VCaP (cell line): Measurements from ENCODE around the gene DNAJC30.

Experiments used
- H3K27ac ChIP-seq: fragments of 450-650 bp; 2 replicates; pipeline ENCODE4 v1.5.1; 2017
- CTCF ChIP-seq: fragments of 450-650 bp; conservative IDR thresholded peaks from 2 replicates; pipeline ENCODE4 v1.5.1; 2017; ENCODE audit warnings: mild to moderate bottlenecking, moderate library complexity

DNAJC30 gene

DNA sequence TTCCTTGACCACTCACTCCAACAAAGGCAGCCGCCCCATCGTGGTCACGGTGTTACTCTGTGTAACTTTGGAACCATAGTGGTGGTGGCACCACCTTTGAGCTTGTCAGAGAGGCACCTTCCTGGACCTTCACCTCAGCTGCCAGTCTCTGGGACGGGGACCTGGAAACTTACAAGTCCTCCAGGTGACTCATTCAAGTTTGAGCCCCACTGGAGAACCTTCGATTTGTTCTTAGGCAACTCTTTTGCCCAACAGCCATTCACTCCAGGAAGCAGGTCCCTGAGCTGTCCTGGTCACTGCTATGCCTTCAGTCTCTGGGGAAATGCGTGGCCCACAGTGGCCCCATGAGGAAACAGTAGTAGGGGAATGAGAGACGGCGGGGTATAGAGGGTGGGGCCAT lies 19.0 kb upstream of the DNAJC30 start:
- no peak overlapping the region for H3K27ac ChIP-seq
- no peak for TF ChIP-seq CTCF

DNA sequence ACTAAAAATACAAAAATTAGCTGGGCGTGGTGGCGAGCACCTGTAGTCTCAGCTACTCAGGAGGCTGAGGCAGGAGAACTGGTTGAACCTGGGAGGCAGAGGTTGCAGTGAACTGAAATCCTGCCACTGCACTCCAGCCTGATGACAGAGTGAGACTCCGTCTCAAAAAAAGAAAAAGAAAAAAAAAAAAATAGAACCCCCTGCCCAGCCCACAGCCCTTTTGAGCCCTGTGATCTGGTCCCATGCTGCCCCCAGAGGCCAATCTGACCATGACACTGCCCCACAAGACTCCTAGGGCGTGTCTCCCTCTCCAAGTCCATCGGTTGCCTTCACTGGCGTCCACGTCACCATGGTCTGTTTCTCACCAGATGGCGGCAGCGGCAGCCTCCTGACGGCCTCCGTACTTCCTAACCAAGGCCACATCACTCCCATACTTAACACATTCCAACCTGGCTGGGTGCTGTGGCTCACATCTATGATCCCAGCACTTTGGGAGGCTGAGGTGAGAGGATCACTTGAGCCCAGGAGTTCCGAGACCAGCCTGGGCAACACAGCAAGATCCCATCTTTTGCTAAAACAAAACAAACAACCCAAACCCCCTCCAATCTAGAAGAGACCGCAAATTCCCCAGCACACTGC lies 18.2 kb upstream of the DNAJC30 start:
- no peak overlapping the region for H3K27ac ChIP-seq
- TF ChIP-seq CTCF, result peak; percentile 82

GRCh38 chr7:73700581-73701134 lies 17.4 kb upstream of the DNAJC30 start:
- no peak overlapping the region for H3K27ac ChIP-seq
- TF ChIP-seq CTCF, result no peak

DNA sequence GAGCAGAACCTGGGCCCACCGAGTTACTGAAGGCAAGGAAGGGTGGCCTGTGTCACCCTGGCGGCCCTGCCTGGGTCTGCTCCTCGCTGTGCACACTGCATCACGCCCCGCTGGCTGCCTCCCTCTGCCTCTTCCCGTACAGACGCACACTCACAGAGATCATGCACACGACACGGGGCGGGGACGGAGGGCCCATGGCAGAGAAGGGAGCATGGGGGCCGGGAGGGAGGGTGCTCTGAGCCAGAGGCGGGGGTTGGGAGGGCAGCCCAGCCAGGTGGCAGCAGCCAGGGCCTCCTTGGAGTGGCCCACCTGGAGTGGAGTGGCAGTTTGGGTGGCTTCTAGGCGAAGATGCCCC lies 16.8 kb upstream of the DNAJC30 start:
- no peak for TF ChIP-seq CTCF
- H3K27ac ChIP-seq, result no peak overlapping the region

- no peak overlapping the region for H3K27ac ChIP-seq
These were observed 16.3 kb upstream of the DNAJC30 start for GRCh38 chr7:73699370-73700068.

DNA sequence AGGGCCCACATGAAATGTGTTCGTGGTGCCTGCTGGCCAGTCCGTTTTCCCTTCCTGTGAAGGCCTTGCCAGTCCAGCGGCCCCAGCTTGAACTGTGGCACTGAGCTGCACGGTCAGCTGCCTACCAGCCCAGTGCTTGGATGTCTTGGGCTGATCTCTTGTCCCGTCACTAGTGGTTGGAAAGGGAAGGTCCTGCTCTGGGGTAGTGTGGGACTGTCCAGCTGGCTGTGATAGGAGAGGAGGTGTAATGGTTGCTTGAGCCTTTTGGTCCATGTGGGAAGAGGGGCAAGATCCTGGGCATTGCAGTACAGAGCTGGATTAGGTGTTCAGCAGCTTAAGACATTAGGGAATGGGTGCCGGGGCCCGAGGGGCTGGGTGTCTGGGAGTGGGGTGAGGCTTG lies 15.2 kb upstream of the DNAJC30 start:
- no peak for TF ChIP-seq CTCF
- H3K27ac ChIP-seq, result no peak overlapping the region

More at GRCh38 chr7:73699370-73700068, 16.3 kb upstream of the DNAJC30 start:
- no peak for TF ChIP-seq CTCF

DNA sequence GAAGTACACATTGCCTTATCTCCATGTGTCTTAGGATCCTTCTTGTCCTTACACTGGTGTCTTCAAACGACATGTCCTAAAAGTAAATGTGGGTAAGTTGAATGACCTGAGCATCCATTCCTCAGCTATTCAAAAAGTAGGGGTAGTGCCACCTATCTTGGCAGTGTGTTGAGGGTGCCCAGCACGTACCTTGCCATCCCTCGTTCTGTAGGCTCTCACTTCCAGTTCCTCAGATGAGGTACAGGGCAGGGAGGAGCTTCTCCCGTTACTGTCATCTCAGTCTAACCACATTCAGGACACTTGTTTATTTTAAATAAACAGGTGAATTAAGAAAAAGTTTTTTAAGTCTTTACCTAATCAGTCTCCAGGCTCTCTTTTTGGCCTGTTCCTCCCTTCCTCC lies 13.1 kb upstream of the DNAJC30 start:
- no peak overlapping the region for H3K27ac ChIP-seq
- no peak for TF ChIP-seq CTCF
